Middle frontal gyrus (tissue), 1 donor: ENCODE results near the gene TP53I11.

ENCODE experiments used
- DNase-seq: peaks from one replicate; pipeline ENCODE4 v3.0.0-alpha.2; 2015; ENCODE audit warnings: low spot score; ENCODE audit errors: extremely low spot score

The TP53I11 gene

GRCh38 chr11:44978961-44979331, 28.3 kb upstream of the TP53I11 start:
- DNase-seq = no peak

GRCh38 chr11:44978274-44978960, 27.7 kb upstream of the TP53I11 start:
- DNase-seq = no peak

DNA sequence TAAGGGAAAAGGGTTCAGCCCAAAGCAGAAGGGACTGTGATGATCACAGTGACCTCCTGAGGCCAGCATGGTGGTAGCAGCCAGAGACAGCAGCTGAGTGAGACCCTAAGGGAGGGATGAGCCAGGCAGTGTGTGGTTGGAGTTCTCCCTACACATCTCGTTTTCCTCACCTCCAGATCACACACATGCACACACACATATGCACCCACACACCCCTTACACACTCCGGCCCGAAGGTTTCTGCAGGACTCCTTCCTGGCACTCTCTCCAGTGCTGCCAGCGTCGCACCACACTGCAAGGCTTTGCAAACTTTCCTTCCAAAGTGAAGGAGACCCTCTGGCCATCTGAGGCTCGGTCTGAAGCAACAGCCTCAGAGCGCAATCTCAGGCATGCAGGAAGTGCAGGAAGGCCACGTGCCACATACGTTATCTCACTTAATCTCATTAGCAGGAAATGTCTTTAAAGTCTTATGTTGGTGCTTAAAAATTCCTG, 26.9 kb upstream of the TP53I11 start:
- no peak for DNase-seq

DNA sequence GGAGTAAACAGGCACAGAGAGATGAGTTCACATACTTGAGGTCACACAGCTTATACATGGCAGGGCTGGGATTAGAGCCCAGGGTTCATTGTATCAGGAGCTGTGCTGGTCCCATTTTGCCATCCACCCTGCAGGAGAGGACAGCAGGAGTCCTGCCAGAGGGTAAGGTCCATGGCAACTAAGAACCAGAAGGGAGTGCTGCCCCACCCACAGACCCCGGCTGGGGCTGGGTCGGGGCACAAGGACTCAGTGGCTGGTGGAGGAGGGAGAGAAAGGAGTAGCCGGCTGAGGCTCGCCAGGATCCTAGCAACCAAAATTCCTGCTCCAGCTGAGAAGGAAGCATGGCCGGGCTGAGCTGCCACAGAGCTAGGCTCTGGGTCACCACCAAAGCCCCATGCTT, 25.9 kb upstream of the TP53I11 start:
- no peak for DNase-seq

DNA sequence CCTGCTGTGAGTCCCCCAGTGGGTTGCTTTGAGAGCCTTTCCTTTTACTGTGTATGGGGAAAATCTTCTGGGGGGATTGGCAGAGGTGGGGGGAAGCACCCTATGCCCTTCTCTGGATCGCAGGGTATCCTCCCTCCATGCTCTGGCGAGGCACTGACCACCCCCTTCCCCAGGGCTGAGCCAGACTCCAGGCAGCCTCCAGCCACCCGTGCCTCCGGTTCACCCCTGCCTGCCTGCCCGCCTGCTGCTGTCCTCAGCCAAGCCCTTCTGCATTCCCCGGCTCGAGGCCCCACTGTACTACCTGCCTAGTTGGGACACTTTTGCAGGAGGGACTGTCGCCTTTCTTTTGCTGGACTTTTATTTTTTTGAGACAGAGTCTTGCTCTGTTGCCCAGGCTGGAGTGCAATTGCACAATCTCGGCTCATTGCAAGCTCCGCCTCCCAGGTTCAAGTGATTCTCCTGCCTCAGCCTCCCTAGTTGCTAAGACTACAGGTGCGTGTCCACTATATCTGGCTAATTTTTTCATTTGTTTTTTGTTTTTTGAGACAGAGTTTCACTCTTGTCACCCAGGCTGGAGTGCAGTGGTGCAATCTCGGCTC, 23.8 kb upstream of the TP53I11 start:
- no peak for DNase-seq

DNA sequence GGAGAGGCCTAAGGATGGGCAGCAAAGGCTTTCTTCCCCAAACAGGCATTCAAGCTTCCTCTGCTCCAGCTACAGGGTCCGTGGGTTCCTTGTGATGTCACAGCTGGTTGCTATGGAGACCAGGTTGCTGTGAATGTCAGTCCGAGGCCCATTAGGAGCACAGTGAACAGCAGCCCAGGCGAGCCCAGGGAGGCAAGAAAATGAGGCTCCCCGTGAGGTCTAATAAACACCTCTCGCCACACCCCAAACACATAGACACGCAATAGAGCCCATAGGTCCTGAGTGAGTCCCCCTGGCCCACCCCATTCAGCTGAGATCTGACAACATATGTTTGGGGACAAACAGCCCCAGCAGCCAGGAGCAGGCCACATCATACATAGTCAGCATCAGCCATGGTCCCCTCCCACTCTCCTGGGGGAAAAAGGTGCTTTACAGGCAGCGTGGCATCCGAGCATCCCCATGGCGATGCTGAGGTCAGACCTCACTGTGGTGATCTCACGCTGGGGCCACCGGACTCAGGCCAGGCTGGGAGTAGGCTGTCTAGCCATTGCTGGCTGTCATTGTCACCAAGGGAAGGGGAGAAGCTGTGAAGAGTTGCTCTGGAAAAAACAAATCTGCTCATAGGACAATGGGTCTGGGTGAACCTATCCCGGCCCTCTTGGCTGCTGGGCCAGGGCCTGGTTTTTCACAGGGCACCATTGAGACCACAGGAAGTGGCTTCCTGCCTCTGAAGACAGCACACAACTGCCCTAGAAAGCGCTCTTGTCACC, 23.1 kb upstream of the TP53I11 start:
- DNase-seq = no peak

- DNase-seq = peak; percentile 35
These were observed 22.2 kb upstream of the TP53I11 start for GRCh38 chr11:44972746-44973435.

DNA sequence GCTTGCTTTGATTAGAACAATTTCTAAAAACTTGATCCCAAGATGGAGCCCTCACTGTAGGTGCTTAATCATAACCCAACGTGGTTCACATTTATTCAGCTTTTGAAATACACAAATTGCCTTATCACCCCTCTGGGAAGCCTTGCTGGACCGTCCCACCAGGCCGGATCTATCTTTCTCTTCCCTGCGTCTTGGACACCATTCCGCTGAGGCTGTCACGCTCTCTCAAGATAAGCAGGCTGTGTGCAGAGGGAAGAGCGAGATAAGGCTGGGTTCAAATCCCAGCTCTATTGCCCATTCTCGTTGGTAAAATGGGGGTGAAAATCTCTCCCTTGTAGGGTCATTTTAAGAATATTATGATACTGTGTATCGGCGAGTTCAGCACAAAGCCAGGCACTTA, 20.5 kb upstream of the TP53I11 start:
- DNase-seq = no peak

GRCh38 chr11:44970293-44970692, 19.6 kb upstream of the TP53I11 start:
- no peak for DNase-seq

- DNase-seq = no peak
These were observed 19.1 kb upstream of the TP53I11 start for GRCh38 chr11:44969651-44970252.

DNA sequence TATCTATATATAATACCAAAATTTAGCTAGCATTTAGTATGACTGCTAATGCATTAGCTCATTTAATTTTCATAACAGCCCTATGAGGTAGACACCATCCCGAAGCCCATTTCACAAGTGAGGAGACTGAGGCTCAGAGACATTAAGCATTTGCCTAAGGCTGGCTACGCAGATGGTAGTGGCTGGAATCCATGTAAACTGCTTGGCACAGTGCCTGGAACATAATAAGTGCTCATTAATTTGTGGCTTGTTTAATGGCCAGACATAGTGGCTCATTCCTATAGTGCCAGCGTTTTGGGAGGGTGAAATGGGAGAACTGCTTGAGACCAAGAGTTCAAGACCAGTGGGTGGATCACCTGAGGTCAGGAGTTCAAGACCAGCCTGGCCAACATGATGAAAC, 17.8 kb upstream of the TP53I11 start:
- no peak for DNase-seq

DNA sequence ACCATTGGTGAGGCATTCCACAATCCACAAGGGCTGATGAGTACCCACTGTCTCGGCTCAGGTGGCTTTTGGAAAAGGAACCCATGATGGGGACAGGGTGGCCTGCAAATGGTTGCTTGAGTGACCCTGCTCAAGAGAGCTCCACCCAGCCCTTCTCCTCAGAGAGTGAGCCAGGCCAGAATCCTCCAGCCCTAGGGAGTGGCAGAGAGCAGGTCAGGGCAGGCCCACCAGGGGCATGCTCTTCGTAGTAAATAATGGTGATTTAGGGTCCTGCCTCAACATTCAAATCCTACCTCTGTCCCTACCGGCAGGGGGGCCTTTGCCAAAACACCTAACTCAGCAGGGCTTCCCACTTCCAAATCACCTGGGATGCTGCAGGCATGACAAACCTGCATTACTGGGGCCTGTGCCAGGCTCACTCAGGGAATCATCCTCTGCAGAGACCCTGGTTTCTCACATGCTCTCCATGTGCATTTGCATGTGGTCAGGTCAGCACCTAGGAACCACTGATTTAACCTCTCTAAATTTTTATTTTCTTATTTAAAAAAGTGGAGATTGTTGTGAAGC, 17.3 kb upstream of the TP53I11 start:
- no peak for DNase-seq

GRCh38 chr11:44966694-44967093, 16.0 kb upstream of the TP53I11 start:
- DNase-seq = no peak

GRCh38 chr11:44964526-44965209, 14.0 kb upstream of the TP53I11 start:
- no peak for DNase-seq

- DNase-seq = no peak
These were observed 13.3 kb upstream of the TP53I11 start for GRCh38 chr11:44963948-44964347.

GRCh38 chr11:44963136-44963535, 12.5 kb upstream of the TP53I11 start:
- DNase-seq = no peak

DNA sequence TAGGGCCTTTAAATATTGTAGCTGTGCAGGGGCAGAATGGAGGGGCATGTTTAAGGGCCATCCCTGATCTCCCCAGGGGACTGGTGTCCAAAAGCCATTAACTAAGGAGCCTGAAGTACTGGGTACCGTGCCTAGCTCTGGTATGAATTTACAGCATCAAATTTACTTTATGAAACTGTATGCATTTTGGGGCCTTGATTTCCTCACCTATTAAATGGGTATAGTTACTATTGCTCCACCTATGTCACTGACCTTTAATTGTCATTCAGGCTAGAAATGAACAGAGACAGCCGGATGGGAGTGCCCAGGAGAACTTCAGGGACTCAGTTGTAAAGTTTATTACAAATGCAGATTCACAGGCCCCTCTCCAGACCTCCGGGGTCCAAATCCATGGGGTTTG, 11.8 kb upstream of the TP53I11 start:
- no peak for DNase-seq

DNA sequence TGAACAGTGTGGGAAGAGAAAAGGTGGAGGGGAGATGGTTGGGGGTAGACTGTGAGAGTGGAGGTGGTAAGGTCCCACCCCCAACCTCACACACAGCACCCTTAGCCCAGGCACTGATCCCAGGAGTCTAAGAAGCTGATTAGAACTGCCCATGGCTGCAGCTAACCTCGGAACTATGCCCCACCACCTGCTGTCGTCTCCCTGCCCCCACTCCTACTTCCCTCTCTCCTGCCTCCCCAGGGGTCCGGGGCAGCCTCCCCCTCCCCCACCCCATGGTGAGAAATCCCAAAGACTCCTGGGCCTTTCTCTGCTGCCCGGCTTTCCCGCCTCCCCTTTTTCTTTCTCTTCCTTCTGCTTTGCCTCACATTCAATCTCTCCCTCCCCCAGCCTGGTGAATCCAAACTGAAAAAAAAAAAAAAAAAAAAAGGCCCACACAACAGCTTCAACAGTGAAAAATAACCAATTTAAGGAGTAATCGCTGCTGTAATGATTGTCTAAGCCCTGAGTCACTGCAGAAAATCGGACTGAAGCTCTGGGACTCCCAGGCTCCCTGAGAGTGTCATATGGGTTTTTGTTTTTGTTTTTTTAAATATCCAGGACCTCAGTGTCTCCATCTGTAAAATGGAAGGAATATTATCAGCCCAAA, 9.6 kb upstream of the TP53I11 start:
- DNase-seq = no peak

GRCh38 chr11:44959064-44959463, 8.4 kb upstream of the TP53I11 start:
- no peak for DNase-seq
